GM12878 (cell line): ENCODE measurements around the gene PTPRJ.

Experiments
- SP1 ChIP-seq: IDR thresholded peaks from one replicate; pipeline ENCODE4 v1.6.1; 2011; ENCODE audit warnings: low read depth, low read length
- ZBTB33 ChIP-seq: fragments of 450-650 bp; IDR thresholded peaks from 2 replicates; pipeline ENCODE4 v1.6.1; 2017; ENCODE audit warnings: mild to moderate bottlenecking
- TF ChIP-seq, protein P1 (sequence below), 3 experiments: IDR thresholded peaks in 2 of 3; conservative IDR thresholded peaks in 1 of 3; 2 replicates each; pipeline ENCODE4 v1.5.1; 2011; ENCODE audit warnings: low read depth in 3 of 3, low read length in 3 of 3, mild to moderate bottlenecking in 3 of 3, control low read depth in 2 of 3, moderate library complexity in 2 of 3, inconsistent platforms in 1 of 3, mixed read lengths in 1 of 3; ENCODE audit not compliant: control insufficient read depth in 2 of 3, insufficient read depth in 1 of 3; ENCODE audit errors: extremely low read depth in 1 of 3
- TF ChIP-seq, protein P2 (sequence below): fragments of 450-650 bp; formaldehyde crosslinking; IDR thresholded peaks from 2 replicates; pipeline ENCODE4 v1.4.0; 2022; ENCODE audit warnings: mild to moderate bottlenecking, moderate library complexity

DNA sequence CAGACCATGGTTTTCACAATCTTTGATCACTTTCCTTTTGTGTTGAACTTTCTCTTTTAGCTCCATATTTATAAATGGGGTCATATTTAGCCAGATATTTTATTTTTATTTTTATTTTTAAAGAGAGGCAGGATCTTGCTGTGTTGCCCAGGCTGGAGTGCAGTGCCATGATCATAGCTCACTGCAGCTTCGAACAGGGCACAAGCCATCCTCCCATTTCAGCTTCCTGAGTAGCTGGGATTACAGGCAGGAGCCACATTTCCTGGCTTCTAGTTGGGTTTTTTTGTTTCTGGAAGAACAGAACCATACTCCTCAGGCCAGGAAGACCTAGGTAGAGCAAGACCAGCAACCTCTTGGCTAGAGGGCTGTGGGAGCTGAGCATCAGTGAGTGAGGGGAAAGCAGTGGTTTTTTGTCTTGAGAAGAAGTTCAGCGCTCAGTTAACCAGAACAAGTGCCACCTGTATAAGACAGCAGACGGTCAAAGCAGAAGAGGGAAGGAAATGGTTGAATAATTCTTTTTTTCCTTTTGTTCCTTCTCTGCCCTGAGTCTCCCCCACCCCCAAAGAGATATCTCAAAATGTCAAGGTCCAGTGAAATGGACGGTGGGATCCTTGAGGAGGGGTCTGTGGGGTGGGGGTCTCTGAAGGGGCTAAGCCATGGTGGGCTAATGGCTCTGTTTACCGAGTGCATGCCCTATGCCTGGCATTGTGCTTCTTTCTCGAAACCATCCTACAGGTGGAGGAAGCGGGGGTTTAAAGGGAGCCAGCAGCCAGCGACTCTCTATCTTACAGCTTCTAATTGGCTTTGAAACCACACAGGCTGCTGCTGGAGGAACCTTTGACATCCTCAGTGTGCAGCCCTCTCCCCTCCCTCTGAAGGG, 63.0 kb downstream of the PTPRJ start:
- TF ChIP-seq, protein P1, sequence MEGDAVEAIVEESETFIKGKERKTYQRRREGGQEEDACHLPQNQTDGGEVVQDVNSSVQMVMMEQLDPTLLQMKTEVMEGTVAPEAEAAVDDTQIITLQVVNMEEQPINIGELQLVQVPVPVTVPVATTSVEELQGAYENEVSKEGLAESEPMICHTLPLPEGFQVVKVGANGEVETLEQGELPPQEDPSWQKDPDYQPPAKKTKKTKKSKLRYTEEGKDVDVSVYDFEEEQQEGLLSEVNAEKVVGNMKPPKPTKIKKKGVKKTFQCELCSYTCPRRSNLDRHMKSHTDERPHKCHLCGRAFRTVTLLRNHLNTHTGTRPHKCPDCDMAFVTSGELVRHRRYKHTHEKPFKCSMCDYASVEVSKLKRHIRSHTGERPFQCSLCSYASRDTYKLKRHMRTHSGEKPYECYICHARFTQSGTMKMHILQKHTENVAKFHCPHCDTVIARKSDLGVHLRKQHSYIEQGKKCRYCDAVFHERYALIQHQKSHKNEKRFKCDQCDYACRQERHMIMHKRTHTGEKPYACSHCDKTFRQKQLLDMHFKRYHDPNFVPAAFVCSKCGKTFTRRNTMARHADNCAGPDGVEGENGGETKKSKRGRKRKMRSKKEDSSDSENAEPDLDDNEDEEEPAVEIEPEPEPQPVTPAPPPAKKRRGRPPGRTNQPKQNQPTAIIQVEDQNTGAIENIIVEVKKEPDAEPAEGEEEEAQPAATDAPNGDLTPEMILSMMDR (IDR thresholded peaks at IDR 0.05 in 2 of 3, conservative IDR thresholded peaks at IDR 0.05 in 1 of 3; ENCODE audit: control insufficient read depth in 2 of 3, extremely low read depth in 1 of 3, insufficient read depth in 1 of 3, low read depth in 3 of 3, low read length in 3 of 3): no peak
- TF ChIP-seq, protein P2, sequence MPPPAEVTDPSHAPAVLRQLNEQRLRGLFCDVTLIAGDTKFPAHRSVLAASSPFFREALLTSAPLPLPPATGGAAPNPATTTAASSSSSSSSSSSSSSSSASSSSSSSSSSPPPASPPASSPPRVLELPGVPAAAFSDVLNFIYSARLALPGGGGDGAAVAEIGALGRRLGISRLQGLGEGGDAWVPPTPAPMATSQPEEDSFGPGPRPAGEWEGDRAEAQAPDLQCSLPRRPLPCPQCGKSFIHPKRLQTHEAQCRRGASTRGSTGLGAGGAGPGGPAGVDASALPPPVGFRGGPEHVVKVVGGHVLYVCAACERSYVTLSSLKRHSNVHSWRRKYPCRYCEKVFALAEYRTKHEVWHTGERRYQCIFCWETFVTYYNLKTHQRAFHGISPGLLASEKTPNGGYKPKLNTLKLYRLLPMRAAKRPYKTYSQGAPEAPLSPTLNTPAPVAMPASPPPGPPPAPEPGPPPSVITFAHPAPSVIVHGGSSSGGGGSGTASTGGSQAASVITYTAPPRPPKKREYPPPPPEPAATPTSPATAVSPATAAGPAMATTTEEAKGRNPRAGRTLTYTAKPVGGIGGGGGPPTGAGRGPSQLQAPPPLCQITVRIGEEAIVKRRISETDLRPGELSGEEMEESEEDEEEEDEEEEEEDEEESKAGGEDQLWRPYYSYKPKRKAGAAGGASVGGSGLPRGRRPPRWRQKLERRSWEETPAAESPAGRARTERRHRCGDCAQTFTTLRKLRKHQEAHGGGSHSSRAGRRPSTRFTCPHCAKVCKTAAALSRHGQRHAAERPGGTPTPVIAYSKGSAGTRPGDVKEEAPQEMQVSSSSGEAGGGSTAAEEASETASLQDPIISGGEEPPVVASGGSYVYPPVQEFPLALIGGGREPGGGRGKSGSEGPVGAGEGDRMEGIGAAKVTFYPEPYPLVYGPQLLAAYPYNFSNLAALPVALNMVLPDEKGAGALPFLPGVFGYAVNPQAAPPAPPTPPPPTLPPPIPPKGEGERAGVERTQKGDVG (CRISPR knock-in tag): no peak
- TF ChIP-seq ZBTB33: no peak
- TF ChIP-seq SP1: no peak
